ENCODE results near the gene ATP5MC3.

GRCh38 chr2:175131252-175131651 is 50.3 kb downstream of the ATP5MC3 start:
- no peak for TF ChIP-seq EZH2 (IDR thresholded peaks at IDR 0.05; ENCODE audit: insufficient read depth, poor library complexity, severe bottlenecking)
- no peak for TF ChIP-seq EZH2phosphoT487 (IDR thresholded peaks at IDR 0.05; ENCODE audit: insufficient read depth, low read depth)

Measured in GM23248 (cell line).